ENCODE measurements around the gene ANO10. TPM values are rescaled to one million over a fixed set of nuclear protein-coding genes. Genes with fewer than 3 reads are reported as not detected.

ANO10 gene
- total and polyA plus RNA-seq, 10 donors, result 2.6 to 21.7 (median 16.6) TPM

- 89 to 98% (median 97%) methylated on average over 3 of the region's 3 CpGs for WGBS, 5 donors
- Histone ChIP-seq H3K9me3 (no peaks in the 10 kb centered on the region), H3K36me3 (no peaks in the 10 kb centered on the region), H3K27me3 (replicated peaks in 1 of 7) (peaks cover 0 to 6% (median 0%) of the 10 kb centered on the region in 7 donors), H3K27ac (no peak overlapping the region), H3K4me1 (peaks cover 0 to 7% (median 0%) of the 10 kb centered on the region in 6 donors), H3K4me3 (no peak overlapping the region)
- no peak for TF ChIP-seq POLR2AphosphoS5 (IDR thresholded peaks at IDR 0.05)
- TF ChIP-seq CTCF (IDR thresholded peaks at IDR 0.05 in 8 of 11, conservative IDR thresholded peaks at IDR 0.05 in 3 of 11), result no peak
- TF ChIP-seq POLR2A (IDR thresholded peaks at IDR 0.05), result no peak
- DNase-seq, result no peak
- intact Hi-C loops (cut with DNase I; ENCODE audit: low total_unique reads), result no loop called here
Measured at GRCh38 chr3:43648957-43649356, 27.1 kb upstream of the ANO10 start.

GRCh38 chr3:43647331-43648166 lies 25.7 kb upstream of the ANO10 start:
- Histone ChIP-seq H3K9me3 (no peaks in the 10 kb centered on the region), H3K27ac (no peak overlapping the region), H3K27me3 (replicated peaks in 1 of 7) (peaks cover 0 to 6% (median 0%) of the 10 kb centered on the region in 7 donors), H3K4me1 (peaks cover 0 to 7% (median 0%) of the 10 kb centered on the region in 6 donors), H3K36me3 (no peaks in the 10 kb centered on the region), H3K4me3 (no peak overlapping the region)
- no peak for DNase-seq
- WGBS, 5 donors, result 69 to 93% (median 86%) methylated on average over 6 of the region's 6 CpGs
- TF ChIP-seq CTCF (IDR thresholded peaks at IDR 0.05 in 8 of 11, conservative IDR thresholded peaks at IDR 0.05 in 3 of 11), result no peak
- TF ChIP-seq POLR2A (IDR thresholded peaks at IDR 0.05), result no peak
- no peak for TF ChIP-seq POLR2AphosphoS5 (IDR thresholded peaks at IDR 0.05)
- intact Hi-C loops (cut with DNase I; ENCODE audit: low total_unique reads), result no loop called here

- Histone ChIP-seq H3K9me3 (no peaks in the 10 kb centered on the region), H3K4me1 (peaks cover 0 to 26% (median 0%) of the 10 kb centered on the region in 6 donors), H3K27ac (no peak overlapping the region), H3K27me3 (replicated peaks in 1 of 7) (peaks cover 0 to 1% (median 0%) of the 10 kb centered on the region in 7 donors), H3K36me3 (no peaks in the 10 kb centered on the region), H3K4me3 (no peak overlapping the region)
- TF ChIP-seq POLR2AphosphoS5 (IDR thresholded peaks at IDR 0.05) (no peak), CTCF (IDR thresholded peaks at IDR 0.05 in 8 of 11, conservative IDR thresholded peaks at IDR 0.05 in 3 of 11) (no peak)
- 61 to 100% (median 96%) methylated on average over 2 of the region's 2 CpGs for WGBS, 5 donors
- no peak for DNase-seq
- intact Hi-C loops (cut with DNase I; ENCODE audit: low total_unique reads), result no loop called here
Measured at GRCh38 chr3:43644443-43644842, 22.6 kb upstream of the ANO10 start.

GRCh38 chr3:43641306-43642114 lies 19.7 kb upstream of the ANO10 start:
- no peaks in the 10 kb centered on the region for H3K9me3 ChIP-seq
- peaks cover 0 to 9% (median 0%) of the 10 kb centered on the region in 7 donors for H3K27me3 ChIP-seq (replicated peaks in 1 of 7)
- peak overlapping the region in 6 of 8 donors; percentile 38 to 82 (median 76) for H3K27ac ChIP-seq
- no peaks in the 10 kb centered on the region for H3K36me3 ChIP-seq
- TF ChIP-seq POLR2A (IDR thresholded peaks at IDR 0.05) (no peak), POLR2AphosphoS5 (IDR thresholded peaks at IDR 0.05) (no peak), CTCF (IDR thresholded peaks at IDR 0.05 in 8 of 11, conservative IDR thresholded peaks at IDR 0.05 in 3 of 11) (no peak)
- no peak overlapping the region for H3K4me3 ChIP-seq
- intact Hi-C loops (cut with DNase I; ENCODE audit: low total_unique reads), result no loop called here
- peaks cover 0 to 35% (median 0%) of the 10 kb centered on the region in 6 donors for H3K4me1 ChIP-seq
- no peak for DNase-seq
- 49 to 84% (median 73%) methylated on average over 4 of the region's 4 CpGs for WGBS, 5 donors

All from spleen (tissue), 11 donors.